IMR-90 (cell line): Measurements from ENCODE around the gene ANO4. TPM values are rescaled to one million over a fixed set of nuclear protein-coding genes. Genes with fewer than 3 reads are reported as not detected.
A peak's percentile ranks its signal among the peaks of the same experiment; 100 is the strongest.

Source experiments
- ATAC-seq: fragments of 200-7000 bp; cut with Tn5 transposase; 2 replicates; pipeline ENCODE4 v1.9.1; 2020; ENCODE audit warnings: low read depth, mild to moderate bottlenecking, moderate library complexity
- BruUV-seq: library from RNA; stranded (reverse); fragments of 400-500 nt; replicated peaks from 2 replicates; lab custom pipeline; 2021; lab: Mats Ljungman, UMichigan
- CTCF ChIA-PET: fragments of 300-600 bp; formaldehyde crosslinking; extraction: SDS; loops from one replicate; lab custom pipeline; 2021; ENCODE audit warnings: antibody characterized with exemption; lab: Yijun Ruan, JAX
- POLR2A ChIA-PET: fragments of 300-600 bp; sonication (Branson Sonifier 250); formaldehyde crosslinking; loops from one replicate; lab custom pipeline; 2022; ENCODE audit warnings: antibody characterized with exemption; ENCODE audit not compliant: unreplicated experiment; lab: Charles Lee
- DNase-seq: peaks from one replicate; pipeline ENCODE4 v3.0.0; 2013
- H2AFZ ChIP-seq: replicated peaks from 2 replicates; pipeline ENCODE3; 2013; ENCODE audit warnings: low read length, mild to moderate bottlenecking; ENCODE audit not compliant: poor library complexity
- H2AK5ac ChIP-seq: 2 replicates; pipeline ENCODE4 v1.6.1; 2013; ENCODE audit warnings: low read depth, low read length, inconsistent platforms
- H2AK9ac ChIP-seq: replicated peaks from 2 replicates; pipeline ENCODE3; 2013; ENCODE audit warnings: mild to moderate bottlenecking, low read depth, low read length, moderate library complexity; ENCODE audit not compliant: poor library complexity
- H2BK120ac ChIP-seq: 2 replicates; pipeline ENCODE4 v1.6.1; 2013; ENCODE audit warnings: low read depth, low read length, inconsistent platforms
- H2BK15ac ChIP-seq: 3 replicates; pipeline ENCODE4 v1.6.1; 2013; ENCODE audit warnings: low read depth, low read length, inconsistent platforms
- H2BK20ac ChIP-seq: 2 replicates; pipeline ENCODE4 v1.6.1; 2013; ENCODE audit warnings: low read depth, mild to moderate bottlenecking, inconsistent platforms, low read length, moderate library complexity
- H2BK5ac ChIP-seq: 2 replicates; pipeline ENCODE4 v1.6.1; 2013; ENCODE audit warnings: mild to moderate bottlenecking, low read depth, low read length, inconsistent platforms; ENCODE audit not compliant: poor library complexity, severe bottlenecking
- H3K14ac ChIP-seq: replicated peaks from 2 replicates; pipeline ENCODE4 v1.6.1; 2013; ENCODE audit warnings: low read depth, low read length, inconsistent platforms
- H3K18ac ChIP-seq: 2 replicates; pipeline ENCODE4 v1.6.1; 2013; ENCODE audit warnings: low read depth, low read length, control low read depth
- H3K23ac ChIP-seq: 2 replicates; pipeline ENCODE4 v1.6.1; 2013; ENCODE audit warnings: low read depth, low read length, inconsistent platforms
- H3K27ac ChIP-seq: 2 replicates; pipeline ENCODE4 v1.5.1; 2013; ENCODE audit warnings: mild to moderate bottlenecking, control low read depth, low read length; ENCODE audit not compliant: insufficient read depth
- H3K27me3 ChIP-seq: 2 replicates; pipeline ENCODE4 v1.6.1; 2013; ENCODE audit warnings: low read length; ENCODE audit not compliant: control insufficient read depth, insufficient read depth
- H3K36me3 ChIP-seq: 2 replicates; pipeline ENCODE4 v1.6.1; 2013; ENCODE audit warnings: low read length, mixed read lengths; ENCODE audit not compliant: control insufficient read depth, insufficient read depth
- H3K4ac ChIP-seq: 2 replicates; pipeline ENCODE4 v1.6.1; 2013; ENCODE audit warnings: low read depth, low read length, inconsistent platforms
- H3K4me1 ChIP-seq: 2 replicates; pipeline ENCODE4 v1.6.1; 2013; ENCODE audit warnings: low read length, mixed read lengths; ENCODE audit not compliant: control insufficient read depth, insufficient read depth
- H3K4me2 ChIP-seq: 2 replicates; pipeline ENCODE4 v1.6.1; 2013; ENCODE audit warnings: low read depth, mild to moderate bottlenecking, control low read depth, low read length, moderate library complexity
- H3K4me3 ChIP-seq: 2 replicates; pipeline ENCODE4 v1.5.1; 2013; ENCODE audit warnings: low read depth, mild to moderate bottlenecking, control low read depth, low read length, moderate library complexity; ENCODE audit not compliant: insufficient read depth
- H3K56ac ChIP-seq: 2 replicates; pipeline ENCODE4 v1.6.1; 2013; ENCODE audit warnings: low read length, inconsistent platforms; ENCODE audit not compliant: insufficient read depth; ENCODE audit errors: extremely low read depth
- H3K79me1 ChIP-seq, 2 experiments: 2 replicates each; pipeline ENCODE4 v1.6.1; 2013; ENCODE audit warnings: low read length in 2 of 2, inconsistent platforms in 1 of 2, low read depth in 1 of 2
- H3K9ac ChIP-seq: 2 replicates; pipeline ENCODE4 v1.6.1; 2013; ENCODE audit warnings: low read depth, low read length, control low read depth
- H3K9me1 ChIP-seq: 2 replicates; pipeline ENCODE4 v1.6.1; 2013; ENCODE audit warnings: low read length, inconsistent platforms; ENCODE audit not compliant: insufficient read depth
- H3K9me3 ChIP-seq: 2 replicates; pipeline ENCODE4 v1.6.1; 2013; ENCODE audit warnings: low read length; ENCODE audit not compliant: control insufficient read depth, insufficient read depth
- H4K20me1 ChIP-seq: 2 replicates; pipeline ENCODE4 v1.6.1; 2013; ENCODE audit warnings: low read length, inconsistent platforms; ENCODE audit not compliant: insufficient read depth
- H4K5ac ChIP-seq: 2 replicates; pipeline ENCODE4 v1.6.1; 2013; ENCODE audit warnings: mild to moderate bottlenecking, low read depth, low read length, control low read depth
- H4K8ac ChIP-seq, 2 experiments: 2 replicates each; pipeline ENCODE4 v1.6.1; 2013; ENCODE audit warnings: low read depth in 2 of 2, low read length in 2 of 2, control low read depth in 1 of 2, inconsistent platforms in 1 of 2
- H4K91ac ChIP-seq: 2 replicates; pipeline ENCODE4 v1.6.1; 2013; ENCODE audit warnings: low read depth, low read length, inconsistent platforms; ENCODE audit not compliant: insufficient read depth
- BHLHE40 ChIP-seq: fragments of 150-350 bp; IDR thresholded peaks from 2 replicates; pipeline ENCODE4 v1.6.1; 2016; ENCODE audit warnings: mild to moderate bottlenecking, low read depth, low read length
- CEBPB ChIP-seq: IDR thresholded peaks from 2 replicates; pipeline ENCODE4 v1.6.1; 2012; ENCODE audit warnings: low read depth, low read length, improper control_type of control experiment
- CHD1 ChIP-seq: IDR thresholded peaks from 2 replicates; pipeline ENCODE4 v1.6.1; 2012; ENCODE audit warnings: low read depth, low read length, improper control_type of control experiment
- FOS ChIP-seq: fragments of 150-350 bp; IDR thresholded peaks from 2 replicates; pipeline ENCODE4 v1.6.1; 2016; ENCODE audit warnings: low read depth, low read length
- MAFK ChIP-seq: IDR thresholded peaks from 2 replicates; pipeline ENCODE4 v1.6.1; 2012; ENCODE audit warnings: low read depth, low read length, improper control_type of control experiment
- MAZ ChIP-seq: IDR thresholded peaks from 2 replicates; pipeline ENCODE4 v1.6.1; 2012; ENCODE audit warnings: low read depth, mild to moderate bottlenecking, low read length, improper control_type of control experiment, moderate library complexity, borderline replicate concordance
- MXI1 ChIP-seq: IDR thresholded peaks from 2 replicates; pipeline ENCODE4 v1.6.1; 2012; ENCODE audit warnings: low read depth, mild to moderate bottlenecking, low read length, moderate library complexity, borderline replicate concordance
- NFE2L2 ChIP-seq: fragments of 150-350 bp; IDR thresholded peaks from 2 replicates; pipeline ENCODE4 v1.6.1; 2016; ENCODE audit warnings: low read depth, mild to moderate bottlenecking, low read length
- POLR2A ChIP-seq: IDR thresholded peaks from 2 replicates; pipeline ENCODE4 v1.6.1; 2012; ENCODE audit warnings: mild to moderate bottlenecking, low read depth, low read length
- RAD21 ChIP-seq: IDR thresholded peaks from 2 replicates; pipeline ENCODE4 v1.6.1; 2012; ENCODE audit warnings: low read length, improper control_type of control experiment
- RCOR1 ChIP-seq: IDR thresholded peaks from 2 replicates; pipeline ENCODE4 v1.6.1; 2012; ENCODE audit warnings: mild to moderate bottlenecking, low read length, improper control_type of control experiment; ENCODE audit not compliant: insufficient replicate concordance
- RFX5 ChIP-seq: IDR thresholded peaks from 2 replicates; pipeline ENCODE4 v1.8.0; 2012; ENCODE audit warnings: low read depth, mild to moderate bottlenecking, low read length, moderate library complexity
- SMC3 ChIP-seq: fragments of 150-350 bp; IDR thresholded peaks from 2 replicates; pipeline ENCODE4 v1.6.1; 2016; ENCODE audit warnings: low read depth, mild to moderate bottlenecking, antibody characterized with exemption, low read length, moderate library complexity
- dilution Hi-C: fragments of 300-500 bp; cut with HindIII; formaldehyde crosslinking; loops from one replicate; pipeline ENCODE4 v1.14.3; 2018; ENCODE audit warnings: low sequenced_read_pairs; ENCODE audit not compliant: unreplicated experiment
- in situ Hi-C: fragments of 300-500 bp; cut with MboI; formaldehyde crosslinking; loops from 3 replicates; pipeline ENCODE4 v1.14.3; 2019; ENCODE audit warnings: low sequenced_read_pairs, inconsistent platforms, mixed read lengths
- intact Hi-C: fragments of 100-400 bp; cut with micrococcal nuclease; formaldehyde crosslinking; loops from 2 replicates; pipeline ENCODE4 v1.10.0; 2022
- polyA plus RNA-seq, 3 experiments: library from polyadenylated mRNA; depleted of rRNA; stranded (reverse); fragments of >200 nt; gene quantifications; 2 replicates each; pipeline ENCODE4 v1.2.3, GENCODE V29; 2012; ENCODE audit warnings: low replicate concordance in 1 of 3
- total RNA-seq: library from RNA; depleted of rRNA; stranded (reverse); fragments of >200 nt; gene quantifications from 2 replicates; pipeline ENCODE4 v1.2.3, GENCODE V29; 2012
- TF ChIP-seq, protein P1 (sequence below): fragments of 150-350 bp; IDR thresholded peaks from 2 replicates; pipeline ENCODE4 v1.6.1; 2016; ENCODE audit warnings: low read depth, mild to moderate bottlenecking, low read length, moderate library complexity, borderline replicate concordance
- TF ChIP-seq, protein P2 (sequence below): conservative IDR thresholded peaks from 2 replicates; pipeline ENCODE4 v1.5.1; 2012; ENCODE audit warnings: mild to moderate bottlenecking, low read depth, low read length, improper control_type of control experiment
- TF ChIP-seq, protein P3 (sequence below): fragments of 150-350 bp; IDR thresholded peaks from 2 replicates; pipeline ENCODE4 v1.6.1; 2017; ENCODE audit warnings: mild to moderate bottlenecking, antibody characterized with exemption, low read length, low read depth

Gene ANO4
- total and polyA plus RNA-seq, 2 of the 4 experiments (the other 2 are of a cell fraction): 4.7 to 10.2 TPM

GRCh38 chr12:100797786-100798185 lies 3.2 kb downstream of the ANO4 start:
- Histone ChIP-seq H4K8ac (peak overlapping the region in 1 of 2 experiments; percentile 99; a peak in 3 of 4 replicates), H2AK5ac (no peak overlapping the region), H3K4ac (no peak overlapping the region), H3K27ac (peak overlapping the region; percentile 82; the same call in 1 of the 2 replicates), H3K9me3 (no peaks in the 10 kb centered on the region), H2AFZ (no peak overlapping the region), H3K56ac (no peak overlapping the region), H2BK15ac (no peak overlapping the region; the same call in 2 of the 3 replicates), H3K4me1 (peaks cover 21% of the 10 kb centered on the region), H2BK20ac (0 out of 2 replicates have a peak overlapping the region, but pooled peaks have one; percentile 8), H2BK5ac (peak overlapping the region; percentile 100), H3K9me1 (peaks cover 5% of the 10 kb centered on the region; the same call in 1 of the 2 replicates), H3K79me1 (peaks cover 0 to 11% of the 10 kb centered on the region in 2 experiments; a peak in 2 of 4 replicates), H4K5ac (peak overlapping the region; percentile 59; the same call in 1 of the 2 replicates), H3K14ac (no peak overlapping the region), H4K20me1 (no peaks in the 10 kb centered on the region), H3K4me3 (no peak overlapping the region), H3K27me3 (no peaks in the 10 kb centered on the region), H3K18ac (peak overlapping the region; percentile 57), H3K23ac (no peak overlapping the region), H2AK9ac (no peak overlapping the region), H2BK120ac (peak overlapping the region; percentile 98), H3K4me2 (peak overlapping the region; percentile 50), H4K91ac (peak overlapping the region; percentile 19; the same call in 1 of the 2 replicates), H3K9ac (peak overlapping the region; percentile 22; the same call in 1 of the 2 replicates), H3K36me3 (peaks cover 2% of the 10 kb centered on the region; the same call in 1 of the 2 replicates)
- TF ChIP-seq MAFK: no peak
- TF ChIP-seq, protein P1, sequence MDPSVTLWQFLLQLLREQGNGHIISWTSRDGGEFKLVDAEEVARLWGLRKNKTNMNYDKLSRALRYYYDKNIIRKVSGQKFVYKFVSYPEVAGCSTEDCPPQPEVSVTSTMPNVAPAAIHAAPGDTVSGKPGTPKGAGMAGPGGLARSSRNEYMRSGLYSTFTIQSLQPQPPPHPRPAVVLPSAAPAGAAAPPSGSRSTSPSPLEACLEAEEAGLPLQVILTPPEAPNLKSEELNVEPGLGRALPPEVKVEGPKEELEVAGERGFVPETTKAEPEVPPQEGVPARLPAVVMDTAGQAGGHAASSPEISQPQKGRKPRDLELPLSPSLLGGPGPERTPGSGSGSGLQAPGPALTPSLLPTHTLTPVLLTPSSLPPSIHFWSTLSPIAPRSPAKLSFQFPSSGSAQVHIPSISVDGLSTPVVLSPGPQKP: no peak
- TF ChIP-seq FOS: no peak
- TF ChIP-seq RCOR1: no peak
- no peak for TF ChIP-seq RAD21
- TF ChIP-seq CHD1: no peak
- no peak for TF ChIP-seq MXI1
- no peak for TF ChIP-seq SMC3
- TF ChIP-seq, protein P2, sequence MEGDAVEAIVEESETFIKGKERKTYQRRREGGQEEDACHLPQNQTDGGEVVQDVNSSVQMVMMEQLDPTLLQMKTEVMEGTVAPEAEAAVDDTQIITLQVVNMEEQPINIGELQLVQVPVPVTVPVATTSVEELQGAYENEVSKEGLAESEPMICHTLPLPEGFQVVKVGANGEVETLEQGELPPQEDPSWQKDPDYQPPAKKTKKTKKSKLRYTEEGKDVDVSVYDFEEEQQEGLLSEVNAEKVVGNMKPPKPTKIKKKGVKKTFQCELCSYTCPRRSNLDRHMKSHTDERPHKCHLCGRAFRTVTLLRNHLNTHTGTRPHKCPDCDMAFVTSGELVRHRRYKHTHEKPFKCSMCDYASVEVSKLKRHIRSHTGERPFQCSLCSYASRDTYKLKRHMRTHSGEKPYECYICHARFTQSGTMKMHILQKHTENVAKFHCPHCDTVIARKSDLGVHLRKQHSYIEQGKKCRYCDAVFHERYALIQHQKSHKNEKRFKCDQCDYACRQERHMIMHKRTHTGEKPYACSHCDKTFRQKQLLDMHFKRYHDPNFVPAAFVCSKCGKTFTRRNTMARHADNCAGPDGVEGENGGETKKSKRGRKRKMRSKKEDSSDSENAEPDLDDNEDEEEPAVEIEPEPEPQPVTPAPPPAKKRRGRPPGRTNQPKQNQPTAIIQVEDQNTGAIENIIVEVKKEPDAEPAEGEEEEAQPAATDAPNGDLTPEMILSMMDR: no peak
- no peak for TF ChIP-seq MAZ
- no peak for TF ChIP-seq POLR2A
- TF ChIP-seq RFX5: no peak
- TF ChIP-seq, protein P3, sequence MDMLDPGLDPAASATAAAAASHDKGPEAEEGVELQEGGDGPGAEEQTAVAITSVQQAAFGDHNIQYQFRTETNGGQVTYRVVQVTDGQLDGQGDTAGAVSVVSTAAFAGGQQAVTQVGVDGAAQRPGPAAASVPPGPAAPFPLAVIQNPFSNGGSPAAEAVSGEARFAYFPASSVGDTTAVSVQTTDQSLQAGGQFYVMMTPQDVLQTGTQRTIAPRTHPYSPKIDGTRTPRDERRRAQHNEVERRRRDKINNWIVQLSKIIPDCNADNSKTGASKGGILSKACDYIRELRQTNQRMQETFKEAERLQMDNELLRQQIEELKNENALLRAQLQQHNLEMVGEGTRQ: no peak
- no peak for TF ChIP-seq NFE2L2
- TF ChIP-seq BHLHE40: no peak
- no peak for TF ChIP-seq CEBPB
- ATAC-seq (no peak), DNase-seq (no peak)
- dilution Hi-C loops: no loop called here
- in situ Hi-C loops: no loop called here
- POLR2A ChIA-PET: interaction anchor here (0.5 to 0.7 kb wide), 3 partner anchors 18 to 96 kb away, joined by 5 to 12 read pairs (median 5); no protein-coding TSS in a partner anchor
- BruUV-seq: no TSS peak
- CTCF ChIA-PET: no interaction called here
- intact Hi-C loops: loop anchor here (5.0 kb wide), 1 partner anchor 115 kb away; no protein-coding TSS in a partner anchor
